Ecto neural progenitor cell (in vitro differentiated cells): ENCODE data around the gene GPATCH4.
"Not testable (repeated sequence)": the region's sequence is repeated elsewhere in the genome, so short reads cannot be mapped to it uniquely, and the experiment has no call there.

Source experiments
- DNase-seq: peaks from one replicate; pipeline ENCODE4 v3.0.0-alpha.2; 2018; ENCODE audit warnings: low spot score

The GPATCH4 gene

DNA sequence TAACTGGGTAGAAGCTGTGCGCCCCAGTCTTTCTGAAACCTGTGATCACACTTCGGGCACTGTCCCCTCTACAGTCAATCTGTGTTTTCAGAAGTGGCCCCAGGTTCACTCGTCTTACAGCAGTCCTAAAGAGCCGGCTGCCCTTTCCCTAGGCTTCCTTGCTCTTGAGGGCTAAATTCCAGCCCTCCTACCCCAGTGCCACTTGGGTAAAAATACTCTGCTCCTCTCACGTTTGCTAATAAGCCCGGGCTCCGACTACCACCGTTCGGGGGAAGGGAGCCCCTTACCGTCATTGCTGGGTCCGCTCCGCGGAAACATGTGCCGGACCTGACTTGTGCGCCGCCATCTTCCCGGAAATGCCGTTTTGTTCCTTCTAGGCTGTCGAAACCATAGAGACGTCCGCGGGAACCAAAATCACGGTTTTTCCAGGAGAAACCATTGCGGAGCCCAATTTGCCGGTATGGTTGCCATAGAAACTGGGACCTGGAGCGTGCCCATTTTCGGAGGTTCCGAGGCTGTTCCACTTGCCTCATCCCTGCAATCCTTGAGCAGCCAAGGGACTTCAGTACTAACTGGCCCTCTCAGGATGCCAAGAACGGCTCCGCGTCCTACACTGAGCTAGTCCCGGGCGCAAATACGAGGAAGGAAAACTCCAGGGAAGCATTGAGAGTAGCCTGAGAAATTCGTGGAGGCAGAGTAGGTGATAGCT, at the start of gene GPATCH4:
GPATCH4 (minus strand) TSS at position 358 of the 709 bp plus-strand sequence.
- peak; percentile 87 for DNase-seq

- no peak for DNase-seq
Observed at GRCh38 chr1:156648951-156649350, 47.7 kb upstream of the GPATCH4 start.

DNA sequence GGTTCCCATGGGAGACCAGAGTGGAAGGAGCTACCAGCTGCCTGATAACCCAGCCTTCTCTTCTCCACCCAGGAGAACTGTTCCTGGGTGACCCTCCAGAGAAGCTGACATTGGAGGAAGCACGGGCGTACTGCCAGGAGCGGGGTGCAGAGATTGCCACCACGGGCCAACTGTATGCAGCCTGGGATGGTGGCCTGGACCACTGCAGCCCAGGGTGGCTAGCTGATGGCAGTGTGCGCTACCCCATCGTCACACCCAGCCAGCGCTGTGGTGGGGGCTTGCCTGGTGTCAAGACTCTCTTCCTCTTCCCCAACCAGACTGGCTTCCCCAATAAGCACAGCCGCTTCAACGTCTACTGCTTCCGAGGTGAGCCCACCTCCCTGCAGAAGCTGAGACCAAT, 47.2 kb upstream of the GPATCH4 start:
- no peak for DNase-seq

GRCh38 chr1:156647351-156647750, 46.1 kb upstream of the GPATCH4 start:
- DNase-seq, result no peak

DNA sequence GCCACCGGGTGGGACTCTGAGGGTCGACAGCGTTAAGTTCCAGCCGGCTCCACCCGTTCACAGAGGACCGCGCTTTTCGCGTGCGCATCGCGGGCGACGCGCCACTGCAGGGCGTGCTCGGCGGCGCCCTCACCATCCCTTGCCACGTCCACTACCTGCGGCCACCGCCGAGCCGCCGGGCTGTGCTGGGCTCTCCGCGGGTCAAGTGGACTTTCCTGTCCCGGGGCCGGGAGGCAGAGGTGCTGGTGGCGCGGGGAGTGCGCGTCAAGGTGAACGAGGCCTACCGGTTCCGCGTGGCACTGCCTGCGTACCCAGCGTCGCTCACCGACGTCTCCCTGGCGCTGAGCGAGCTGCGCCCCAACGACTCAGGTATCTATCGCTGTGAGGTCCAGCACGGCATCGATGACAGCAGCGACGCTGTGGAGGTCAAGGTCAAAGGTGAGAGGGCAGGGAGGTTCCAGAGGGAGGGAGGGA, 45.5 kb upstream of the GPATCH4 start:
- DNase-seq, result no peak

DNA sequence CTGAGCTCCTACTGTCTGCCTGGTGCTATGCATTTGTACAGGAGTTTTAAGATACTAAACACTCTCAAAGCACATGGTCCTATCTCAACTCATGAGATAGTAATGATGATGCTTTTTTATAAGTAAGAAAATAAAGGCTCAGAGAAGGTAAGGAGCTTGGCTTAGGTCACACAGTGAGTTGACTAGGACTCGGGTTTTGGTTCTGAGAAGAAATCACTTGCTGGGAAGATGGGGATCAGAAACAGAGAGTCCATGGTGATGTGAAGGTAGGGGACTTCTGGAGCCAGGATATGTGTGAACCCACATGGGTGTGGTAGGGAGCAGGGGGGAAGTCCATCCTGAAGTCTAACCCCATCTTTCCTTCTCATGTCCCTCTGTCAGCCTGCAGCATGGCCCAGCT, 44.4 kb upstream of the GPATCH4 start:
- DNase-seq, result no peak

DNA sequence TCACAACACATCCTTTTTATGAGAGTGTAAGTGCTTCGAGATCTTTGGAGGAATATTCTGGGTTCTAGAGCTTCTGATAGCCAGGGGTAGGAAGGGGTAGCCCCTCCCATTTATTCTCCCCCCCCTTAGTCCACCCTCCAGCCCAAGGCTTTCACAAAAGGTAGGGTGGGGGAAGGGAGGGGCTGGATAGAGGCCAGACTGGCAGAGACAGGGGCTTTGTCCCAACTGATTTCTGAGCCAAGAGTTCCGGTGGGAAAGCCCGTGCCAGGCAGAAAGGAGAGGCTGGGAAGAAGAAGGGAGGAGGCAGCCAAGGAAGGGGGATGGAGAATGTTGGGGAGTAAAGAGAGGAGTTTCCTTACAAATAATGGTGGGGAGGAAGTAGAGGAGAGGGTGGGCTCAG, 43.8 kb upstream of the GPATCH4 start:
- DNase-seq, result no peak

DNA sequence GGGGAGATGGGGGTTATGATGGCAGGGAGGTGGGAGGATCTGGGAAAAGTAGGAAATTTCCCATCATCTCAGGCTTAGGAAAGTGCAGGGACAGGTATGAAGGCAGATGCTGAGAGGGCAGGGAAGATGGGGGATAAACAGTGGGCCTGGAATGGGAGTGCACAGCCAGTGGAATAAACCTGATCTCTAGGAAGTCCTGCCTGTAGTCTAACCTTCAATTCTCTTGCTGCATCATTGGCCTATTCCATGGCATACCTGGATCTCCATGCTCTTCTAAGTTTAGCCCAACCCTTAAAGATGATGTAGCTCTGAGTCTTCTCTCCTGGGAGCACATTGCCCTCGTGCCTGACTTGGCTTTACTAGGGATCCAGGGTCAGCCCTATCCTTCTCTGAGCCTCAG, 43.4 kb upstream of the GPATCH4 start:
- no peak for DNase-seq

GRCh38 chr1:156644146-156644545, 42.9 kb upstream of the GPATCH4 start:
- DNase-seq, result no peak

DNA sequence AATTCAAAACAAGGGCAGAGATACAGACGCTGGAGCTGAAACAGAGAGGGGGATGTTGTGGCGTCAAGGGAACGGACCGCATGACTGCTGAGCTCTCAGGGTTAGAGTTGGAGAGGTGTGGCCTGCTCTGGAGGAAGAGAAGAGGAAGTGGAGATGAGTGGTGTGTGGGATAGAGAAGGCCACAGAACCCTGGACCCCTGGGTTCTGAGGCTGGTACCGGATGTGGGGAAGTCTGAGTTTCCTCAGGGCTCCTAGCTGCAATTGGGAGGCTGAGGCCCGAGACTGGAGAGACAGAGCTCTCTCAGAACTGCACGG, 42.5 kb upstream of the GPATCH4 start:
- no peak for DNase-seq

GRCh38 chr1:156643049-156643777, 41.9 kb upstream of the GPATCH4 start:
- no peak for DNase-seq

DNA sequence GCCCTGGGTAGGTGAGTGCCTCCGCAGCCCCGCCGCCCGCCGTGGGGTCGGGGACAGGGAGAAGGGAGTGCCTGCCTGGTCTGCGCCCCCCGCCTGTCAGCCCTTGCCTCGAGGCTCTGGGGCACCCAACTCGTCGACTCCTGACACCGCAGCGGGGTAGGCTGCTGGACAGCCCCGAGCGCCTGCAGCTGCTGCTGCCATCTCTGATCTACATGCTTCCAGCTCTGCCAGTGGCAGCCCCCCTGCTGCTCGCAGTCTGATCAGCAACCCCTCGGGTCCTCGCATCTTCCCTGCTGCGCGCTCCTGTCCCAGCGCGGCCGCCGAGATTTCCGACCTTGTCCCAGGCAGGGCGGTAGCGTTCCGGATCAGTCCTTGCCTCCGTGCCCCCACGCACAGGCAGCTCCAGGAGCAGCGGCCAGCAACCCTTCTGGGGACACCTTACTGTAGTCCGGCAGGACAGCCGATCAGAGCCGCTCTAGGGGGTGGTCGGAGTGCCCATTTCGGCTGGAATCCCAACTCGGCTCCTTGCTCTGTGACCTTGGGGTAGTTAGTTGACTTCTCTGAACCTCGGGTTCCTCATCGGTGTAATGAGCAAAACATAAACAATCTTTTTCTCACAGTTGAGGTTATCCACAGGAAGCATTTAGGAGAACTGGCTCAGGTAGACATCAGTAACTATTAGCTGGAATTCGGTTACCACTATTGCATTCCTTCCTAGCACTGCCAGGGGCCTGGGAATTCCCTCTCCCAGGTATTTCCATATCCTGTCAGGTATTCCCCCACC, 41.2 kb upstream of the GPATCH4 start:
- DNase-seq, result peak; percentile 62

- DNase-seq, result peak; percentile 84
Observed at GRCh38 chr1:156641761-156642264, 40.5 kb upstream of the GPATCH4 start, which contains the start of gene BCAN. TSS of gene BCAN (plus strand) at chr1:156642117. CDS start at chr1:156646055, 3,938 bp downstream.

- no peak for DNase-seq
Observed at GRCh38 chr1:156640842-156641706, 39.8 kb upstream of the GPATCH4 start.

- DNase-seq, result no peak
Observed at GRCh38 chr1:156639601-156640101, 38.4 kb upstream of the GPATCH4 start.

DNA sequence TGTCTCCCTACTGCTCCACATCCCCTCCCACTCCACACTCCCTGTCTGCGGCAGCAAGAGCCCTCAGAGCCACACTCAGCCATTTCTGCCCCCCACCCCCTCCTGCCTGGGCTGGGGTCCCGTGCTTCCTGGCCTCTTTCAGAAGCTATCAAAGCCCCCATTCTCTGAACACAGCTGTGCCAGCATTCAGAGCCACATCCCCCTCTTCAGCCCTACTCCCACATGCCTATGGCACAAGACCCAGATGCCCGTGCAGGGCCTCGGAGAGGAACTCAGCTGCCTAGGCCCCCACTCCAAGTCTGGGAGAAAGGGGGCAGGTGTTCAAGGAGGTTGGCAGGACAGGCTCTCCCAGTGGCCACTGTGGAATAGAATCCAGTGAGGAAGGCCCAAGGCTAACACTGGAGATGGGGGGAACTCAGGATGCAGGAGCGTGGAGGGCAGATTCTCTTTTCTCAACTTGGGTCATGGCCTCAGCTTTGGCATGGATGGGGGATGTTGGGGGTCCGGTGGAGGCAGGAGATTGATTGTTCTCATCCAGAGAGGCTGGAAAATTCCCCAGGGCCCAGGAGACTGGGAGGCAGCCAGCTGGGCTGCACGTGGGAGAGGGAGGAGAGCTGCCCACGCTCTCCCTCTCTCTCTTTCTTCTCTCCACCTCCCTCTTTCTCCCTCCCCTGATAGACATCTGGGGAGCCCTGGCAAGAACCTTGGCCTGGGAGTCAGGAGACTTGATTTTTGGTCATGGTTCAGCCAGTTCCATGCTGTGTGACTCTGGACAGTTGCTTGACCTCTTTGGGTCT, 37.1 kb upstream of the GPATCH4 start:
- no peak for DNase-seq

DNA sequence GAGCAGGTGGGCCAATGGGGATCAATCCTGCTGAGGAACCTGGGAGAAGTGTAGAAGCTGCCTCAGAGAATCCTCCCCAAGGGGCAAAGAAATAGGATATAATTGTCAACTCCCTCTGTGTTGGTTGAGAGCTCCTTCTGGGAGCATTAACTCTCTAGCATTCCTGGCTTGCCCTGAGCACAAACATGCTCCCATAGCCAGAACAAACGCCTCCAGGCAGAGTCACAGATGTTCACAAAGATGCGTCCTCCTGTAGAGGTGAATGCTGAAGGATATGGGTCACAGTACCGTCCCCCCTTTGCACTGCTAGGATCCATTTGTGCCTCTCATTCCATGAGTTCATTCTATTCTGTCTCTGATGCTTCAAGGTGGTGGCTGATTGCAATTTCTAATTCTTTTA, 31.1 kb upstream of the GPATCH4 start:
- DNase-seq, result no peak

GRCh38 chr1:156631152-156631551, 29.9 kb upstream of the GPATCH4 start:
- not testable (repeated sequence) for DNase-seq

GRCh38 chr1:156629823-156630449, 28.7 kb upstream of the GPATCH4 start:
- no peak for DNase-seq

- DNase-seq, result no peak
Observed at GRCh38 chr1:156627313-156627880, 26.1 kb upstream of the GPATCH4 start.
